Measurements from ENCODE around the gene GABRD. TPM values are rescaled to one million over a fixed set of nuclear protein-coding genes. Genes with fewer than 3 reads are reported as not detected.
A peak's percentile ranks its signal among the peaks of the same experiment; 100 is the strongest.

The GABRD gene
- total RNA-seq, 2 experiments from 2014 or later = not detected

GRCh38 chr1:2014181-2014580 is 5.0 kb upstream of the GABRD start:
- POLR2A ChIA-PET = no interaction called here
- no peaks in the 10 kb centered on the region for H3K9me3 Mint-ChIP-seq
- H3K4me3 Mint-ChIP-seq = no peak overlapping the region
- ATAC-seq = no peak
- H3K36me3 Mint-ChIP-seq (ENCODE audit: low read depth) = no peaks in the 10 kb centered on the region
- TF ChIP-seq, protein P1, sequence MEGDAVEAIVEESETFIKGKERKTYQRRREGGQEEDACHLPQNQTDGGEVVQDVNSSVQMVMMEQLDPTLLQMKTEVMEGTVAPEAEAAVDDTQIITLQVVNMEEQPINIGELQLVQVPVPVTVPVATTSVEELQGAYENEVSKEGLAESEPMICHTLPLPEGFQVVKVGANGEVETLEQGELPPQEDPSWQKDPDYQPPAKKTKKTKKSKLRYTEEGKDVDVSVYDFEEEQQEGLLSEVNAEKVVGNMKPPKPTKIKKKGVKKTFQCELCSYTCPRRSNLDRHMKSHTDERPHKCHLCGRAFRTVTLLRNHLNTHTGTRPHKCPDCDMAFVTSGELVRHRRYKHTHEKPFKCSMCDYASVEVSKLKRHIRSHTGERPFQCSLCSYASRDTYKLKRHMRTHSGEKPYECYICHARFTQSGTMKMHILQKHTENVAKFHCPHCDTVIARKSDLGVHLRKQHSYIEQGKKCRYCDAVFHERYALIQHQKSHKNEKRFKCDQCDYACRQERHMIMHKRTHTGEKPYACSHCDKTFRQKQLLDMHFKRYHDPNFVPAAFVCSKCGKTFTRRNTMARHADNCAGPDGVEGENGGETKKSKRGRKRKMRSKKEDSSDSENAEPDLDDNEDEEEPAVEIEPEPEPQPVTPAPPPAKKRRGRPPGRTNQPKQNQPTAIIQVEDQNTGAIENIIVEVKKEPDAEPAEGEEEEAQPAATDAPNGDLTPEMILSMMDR (IDR thresholded peaks at IDR 0.05) = no peak
- H3K27me3 Mint-ChIP-seq = peaks cover 31% of the 10 kb centered on the region
- CTCF ChIA-PET = interaction anchor here (1.0 to 1.3 kb wide), 2 partner anchors 30 to 53 kb away, joined by 3 read pairs; no protein-coding TSS in a partner anchor
- DNase-seq = no peak
- intact Hi-C loops (cut with micrococcal nuclease) = no loop called here
- H3K27ac Mint-ChIP-seq = no peak overlapping the region
- H3K4me1 Mint-ChIP-seq (ENCODE audit: low read depth) = peaks cover 2% of the 10 kb centered on the region

- intact Hi-C loops (cut with micrococcal nuclease) = no loop called here
- CTCF ChIA-PET = interaction anchor here (1.0 kb wide), 1 partner anchor 29 kb away, joined by 3 read pairs; no protein-coding TSS in a partner anchor
- no peak overlapping the region for H3K27ac Mint-ChIP-seq
Observed at GRCh38 chr1:2014741-2015735, 4.1 kb upstream of the GABRD start.

GRCh38 chr1:2016123-2016522 is 3.0 kb upstream of the GABRD start:
- ATAC-seq (no peak), DNase-seq (no peak)
- intact Hi-C loops (cut with micrococcal nuclease) = no loop called here
- Mint-ChIP-seq H3K9me3 (no peaks in the 10 kb centered on the region), H3K36me3 (ENCODE audit: low read depth) (no peaks in the 10 kb centered on the region), H3K4me1 (ENCODE audit: low read depth) (peaks cover 2% of the 10 kb centered on the region), H3K27ac (no peak overlapping the region), H3K4me3 (no peak overlapping the region), H3K27me3 (peaks cover 44% of the 10 kb centered on the region)
- ChIA-PET CTCF (no interaction called here), POLR2A (no interaction called here)
- TF ChIP-seq, protein P1 (IDR thresholded peaks at IDR 0.05) = no peak

More at GRCh38 chr1:2014741-2015735, 4.1 kb upstream of the GABRD start:
- Mint-ChIP-seq H3K36me3 (ENCODE audit: low read depth) (no peaks in the 10 kb centered on the region), H3K4me1 (ENCODE audit: low read depth) (peaks cover 2% of the 10 kb centered on the region), H3K4me3 (no peak overlapping the region), H3K27me3 (peaks cover 33% of the 10 kb centered on the region), H3K9me3 (no peaks in the 10 kb centered on the region)
- TF ChIP-seq, protein P1 (IDR thresholded peaks at IDR 0.05) = no peak
- DNase-seq = no peak
- POLR2A ChIA-PET = interaction anchor here (0.6 kb wide), 1 partner anchor 27 kb away, joined by 3 read pairs; no protein-coding TSS in a partner anchor
- ATAC-seq = no peak

DNA sequence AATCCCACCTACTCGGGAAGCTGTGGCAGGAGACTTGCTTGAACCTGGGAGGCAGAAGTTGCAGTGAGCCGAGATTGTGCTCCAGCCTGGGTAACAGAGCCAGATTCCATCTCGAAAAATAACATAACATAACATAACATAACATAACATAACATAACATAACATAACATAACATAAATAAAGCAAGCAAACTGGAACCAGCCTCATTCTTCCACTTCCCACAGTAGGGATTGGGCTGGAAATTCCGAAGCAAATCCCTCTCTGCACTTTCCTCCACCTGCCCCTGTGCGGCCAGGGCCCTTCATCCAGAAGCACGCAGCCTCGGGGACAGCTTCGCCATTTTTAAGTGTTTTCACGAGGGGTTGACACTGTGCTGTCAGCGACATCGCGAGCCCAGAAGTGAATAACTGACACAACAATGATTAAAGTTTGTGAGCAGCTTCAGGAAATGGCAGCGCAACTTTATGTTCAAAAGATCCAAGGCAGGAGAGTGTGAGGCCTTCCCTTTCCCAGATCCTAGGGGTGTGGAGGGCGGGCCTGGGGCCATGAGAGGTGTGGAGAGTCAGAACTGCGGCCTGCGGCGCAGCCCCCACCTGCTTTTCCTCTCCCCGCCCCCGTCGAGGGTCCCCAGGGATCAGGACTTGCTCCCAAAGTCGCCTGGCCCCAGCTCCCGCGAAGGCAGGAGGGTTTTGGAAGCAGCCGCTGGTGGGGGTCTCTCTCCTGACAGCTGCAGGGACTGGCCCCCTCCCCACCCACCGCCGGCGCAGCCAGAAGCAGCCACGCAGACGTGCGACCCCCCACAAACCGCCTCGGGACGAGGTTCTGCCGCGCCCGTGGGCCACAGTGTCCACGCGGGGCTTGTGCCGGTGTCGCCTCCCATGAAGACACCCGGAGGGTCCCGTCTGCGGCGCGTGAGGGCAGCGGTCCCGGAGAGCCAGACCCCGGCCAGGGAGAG is 651 bp upstream of the GABRD start:
- H3K9me3 Mint-ChIP-seq = no peaks in the 10 kb centered on the region
- no peak overlapping the region for H3K4me3 Mint-ChIP-seq
- peaks cover 50% of the 10 kb centered on the region for H3K27me3 Mint-ChIP-seq
- intact Hi-C loops (cut with micrococcal nuclease) = no loop called here
- ATAC-seq (peak; percentile 28), DNase-seq (no peak)
- ChIA-PET CTCF (no interaction called here), POLR2A (no interaction called here)
- no peaks in the 10 kb centered on the region for H3K36me3 Mint-ChIP-seq (ENCODE audit: low read depth)
- no peak overlapping the region for H3K27ac Mint-ChIP-seq
- peaks cover 2% of the 10 kb centered on the region for H3K4me1 Mint-ChIP-seq (ENCODE audit: low read depth)
- TF ChIP-seq, protein P1 (IDR thresholded peaks at IDR 0.05) = no peak

Data from activated CD8-positive, alpha-beta T cell treated with anti-CD3 and anti-CD28 coated beads for 36 hours (primary cell).